ENCODE measurements around the gene PITPNC1. TPM values are rescaled to one million over a fixed set of nuclear protein-coding genes. Genes with fewer than 3 reads are reported as not detected.

The PITPNC1 gene
- total and polyA plus RNA-seq, 4 donors: 8.0 to 21.1 (median 15.2) TPM

DNA sequence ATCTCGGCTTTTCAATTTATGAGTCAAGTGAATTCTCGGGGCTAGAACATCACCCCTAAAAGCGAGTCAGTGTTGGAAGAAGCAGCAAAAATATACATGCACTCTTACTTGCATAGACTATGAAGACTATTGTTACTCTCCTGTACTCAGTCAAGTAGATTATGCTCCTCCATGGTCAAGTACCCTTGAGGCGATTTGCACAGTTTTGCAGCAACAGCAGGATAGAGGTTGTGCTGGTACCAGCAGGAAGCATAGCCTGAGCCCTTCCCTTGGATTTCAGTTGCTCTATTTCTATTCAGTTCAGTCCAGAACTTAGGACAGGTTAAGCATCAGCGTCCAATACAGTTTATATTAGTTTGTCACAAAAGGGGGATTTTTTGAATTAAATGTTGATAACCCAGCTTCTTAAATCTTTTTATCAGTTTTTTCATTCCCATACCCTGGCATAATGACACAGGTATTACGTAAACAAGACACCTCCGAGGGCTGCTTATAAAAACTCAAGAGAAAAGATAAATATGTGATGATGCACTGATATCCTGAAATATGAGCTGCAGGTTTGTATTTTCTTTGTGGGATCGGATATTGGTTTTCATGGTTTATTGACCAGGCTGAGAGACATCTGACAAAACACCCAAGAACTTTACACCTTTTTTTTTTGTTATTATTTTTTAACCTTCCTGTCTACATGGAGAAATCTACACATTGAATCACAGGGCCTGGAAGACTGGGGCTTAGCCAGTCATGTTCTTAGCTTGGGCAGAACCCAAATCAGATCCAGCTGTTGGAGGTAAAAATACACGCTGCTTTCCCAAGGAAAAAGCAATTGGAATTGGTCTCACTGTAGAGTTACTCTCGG lies 144.1 kb downstream of the PITPNC1 start:
- Histone ChIP-seq H3K27me3 (ENCODE audit: control insufficient read depth in 3 of 3, insufficient read depth in 3 of 3, low read length in 2 of 3) (no peaks in the 10 kb centered on the region), H3K9me3 (ENCODE audit: control insufficient read depth in 4 of 4, insufficient read depth in 3 of 4, low read length in 3 of 4) (no peaks in the 10 kb centered on the region), H3K36me3 (ENCODE audit: control insufficient read depth in 4 of 4, insufficient read depth in 4 of 4, low read length in 4 of 4) (no peaks in the 10 kb centered on the region), H3K4me3 (no peak overlapping the region), H3K27ac (ENCODE audit: low read depth in 1 of 2, low read length in 1 of 2) (no peak overlapping the region), H3K4me1 (ENCODE audit: control insufficient read depth in 5 of 5, insufficient read depth in 5 of 5, low read length in 5 of 5) (peaks cover under 1 to 13% (median 4%) of the 10 kb centered on the region in 5 donors), H3K9ac (ENCODE audit: insufficient read depth in 1 of 2, low read length in 2 of 2) (no peak overlapping the region)
- ATAC-seq (ENCODE audit: insufficient read depth, low FRiP score) (no peak), DNase-seq (no peak)
- 72 to 74% methylated on average over 10 of the region's 10 CpGs for WGBS, 2 donors
- TF ChIP-seq, protein P1, sequence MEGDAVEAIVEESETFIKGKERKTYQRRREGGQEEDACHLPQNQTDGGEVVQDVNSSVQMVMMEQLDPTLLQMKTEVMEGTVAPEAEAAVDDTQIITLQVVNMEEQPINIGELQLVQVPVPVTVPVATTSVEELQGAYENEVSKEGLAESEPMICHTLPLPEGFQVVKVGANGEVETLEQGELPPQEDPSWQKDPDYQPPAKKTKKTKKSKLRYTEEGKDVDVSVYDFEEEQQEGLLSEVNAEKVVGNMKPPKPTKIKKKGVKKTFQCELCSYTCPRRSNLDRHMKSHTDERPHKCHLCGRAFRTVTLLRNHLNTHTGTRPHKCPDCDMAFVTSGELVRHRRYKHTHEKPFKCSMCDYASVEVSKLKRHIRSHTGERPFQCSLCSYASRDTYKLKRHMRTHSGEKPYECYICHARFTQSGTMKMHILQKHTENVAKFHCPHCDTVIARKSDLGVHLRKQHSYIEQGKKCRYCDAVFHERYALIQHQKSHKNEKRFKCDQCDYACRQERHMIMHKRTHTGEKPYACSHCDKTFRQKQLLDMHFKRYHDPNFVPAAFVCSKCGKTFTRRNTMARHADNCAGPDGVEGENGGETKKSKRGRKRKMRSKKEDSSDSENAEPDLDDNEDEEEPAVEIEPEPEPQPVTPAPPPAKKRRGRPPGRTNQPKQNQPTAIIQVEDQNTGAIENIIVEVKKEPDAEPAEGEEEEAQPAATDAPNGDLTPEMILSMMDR (IDR thresholded peaks at IDR 0.05; ENCODE audit: control extremely low read depth, extremely low read depth): no peak

DNA sequence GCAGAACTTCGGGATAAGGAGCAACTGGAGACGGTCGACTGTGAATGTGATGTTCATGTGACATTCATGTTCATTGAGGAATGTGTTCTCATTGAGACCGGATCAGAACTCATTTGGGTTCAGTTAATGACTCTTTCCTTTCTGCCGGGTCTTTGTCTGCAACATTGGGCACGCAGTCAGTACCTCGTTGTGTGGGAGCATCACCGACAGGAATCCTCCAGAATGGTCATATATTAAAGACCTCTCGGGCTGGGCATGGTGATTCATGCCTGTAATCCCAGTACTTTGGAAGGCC lies 144.6 kb downstream of the PITPNC1 start:
- Histone ChIP-seq H3K9ac (ENCODE audit: insufficient read depth in 1 of 2, low read length in 2 of 2) (no peak overlapping the region), H3K27ac (ENCODE audit: low read depth in 1 of 2, low read length in 1 of 2) (no peak overlapping the region), H3K36me3 (ENCODE audit: control insufficient read depth in 4 of 4, insufficient read depth in 4 of 4, low read length in 4 of 4) (no peaks in the 10 kb centered on the region), H3K27me3 (ENCODE audit: control insufficient read depth in 3 of 3, insufficient read depth in 3 of 3, low read length in 2 of 3) (no peaks in the 10 kb centered on the region), H3K9me3 (ENCODE audit: control insufficient read depth in 4 of 4, insufficient read depth in 3 of 4, low read length in 3 of 4) (no peaks in the 10 kb centered on the region), H3K4me3 (no peak overlapping the region), H3K4me1 (ENCODE audit: control insufficient read depth in 5 of 5, insufficient read depth in 5 of 5, low read length in 5 of 5) (peaks cover 0 to 13% (median 4%) of the 10 kb centered on the region in 5 donors)
- ATAC-seq (ENCODE audit: insufficient read depth, low FRiP score) (no peak), DNase-seq (no peak)
- WGBS, 2 donors: 94 to 95% methylated on average over 9 of the region's 9 CpGs
- TF ChIP-seq, protein P1 (IDR thresholded peaks at IDR 0.05; ENCODE audit: control extremely low read depth, extremely low read depth): no peak

DNA sequence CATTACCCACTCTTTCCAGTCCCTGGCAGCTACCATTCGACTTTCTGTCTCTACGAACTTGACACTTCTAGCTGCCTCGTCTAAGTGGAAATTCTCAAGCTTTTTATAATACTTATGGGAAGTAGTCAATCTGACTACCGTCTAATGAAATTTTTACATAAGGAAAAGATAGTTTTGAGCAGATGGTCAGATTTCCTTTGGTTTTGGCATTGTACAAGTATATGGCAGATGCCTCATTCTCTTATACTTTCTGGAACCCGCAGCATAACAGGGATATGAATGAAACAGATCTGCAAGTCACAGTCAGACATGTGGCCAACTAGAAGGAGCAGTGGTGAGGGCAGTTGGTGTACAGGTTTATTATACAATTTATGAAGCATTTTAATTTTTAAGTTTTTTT lies 146.0 kb downstream of the PITPNC1 start:
- H3K27me3 ChIP-seq (ENCODE audit: control insufficient read depth in 3 of 3, insufficient read depth in 3 of 3, low read length in 2 of 3): no peaks in the 10 kb centered on the region
- peaks cover 0 to 14% (median 4%) of the 10 kb centered on the region in 5 donors for H3K4me1 ChIP-seq (ENCODE audit: control insufficient read depth in 5 of 5, insufficient read depth in 5 of 5, low read length in 5 of 5)
- ATAC-seq (ENCODE audit: insufficient read depth, low FRiP score): no peak
- H3K9ac ChIP-seq (ENCODE audit: insufficient read depth in 1 of 2, low read length in 2 of 2): no peak overlapping the region
- DNase-seq: no peak
- 74 to 83% methylated on average over 5 of the region's 5 CpGs for WGBS, 2 donors
- H3K4me3 ChIP-seq: no peak overlapping the region
- H3K36me3 ChIP-seq (ENCODE audit: control insufficient read depth in 4 of 4, insufficient read depth in 4 of 4, low read length in 4 of 4): no peaks in the 10 kb centered on the region
- no peak overlapping the region for H3K27ac ChIP-seq (ENCODE audit: low read depth in 1 of 2, low read length in 1 of 2)
- H3K9me3 ChIP-seq (ENCODE audit: control insufficient read depth in 4 of 4, insufficient read depth in 3 of 4, low read length in 3 of 4): no peaks in the 10 kb centered on the region
- TF ChIP-seq, protein P1 (IDR thresholded peaks at IDR 0.05; ENCODE audit: control extremely low read depth, extremely low read depth): no peak

Data from lung (tissue), 12 donors.